ENCODE results near the gene PSEN2.

DNA sequence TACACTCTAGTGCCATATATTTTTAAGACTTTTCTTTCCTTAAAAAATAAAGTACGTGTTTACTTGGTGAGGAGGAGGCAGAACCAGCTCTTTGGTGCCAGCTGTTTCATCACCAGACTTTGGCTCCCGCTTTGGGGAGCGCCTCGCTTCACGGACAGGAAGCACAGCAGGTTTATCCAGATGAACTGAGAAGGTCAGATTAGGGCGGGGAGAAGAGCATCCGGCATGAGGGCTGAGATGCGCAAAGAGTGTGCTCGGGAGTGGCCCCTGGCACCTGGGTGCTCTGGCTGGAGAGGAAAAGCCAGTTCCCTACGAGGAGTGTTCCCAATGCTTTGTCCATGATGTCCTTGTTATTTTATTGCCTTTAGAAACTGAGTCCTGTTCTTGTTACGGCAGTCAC is 25.2 kb downstream of the PSEN2 start:
- no peak for TF ChIP-seq CTCF (IDR thresholded peaks at IDR 0.05)
- TF ChIP-seq POLR2AphosphoS5 (IDR thresholded peaks at IDR 0.05) = no peak
- TF ChIP-seq POLR2A (IDR thresholded peaks at IDR 0.05) = no peak
- no peak for TF ChIP-seq EP300 (IDR thresholded peaks at IDR 0.05)
